SK-N-SH (cell line): ENCODE measurements around the gene CDH22.

Experiments used
- CHD2 ChIP-seq: fragments of 150-350 bp; IDR thresholded peaks from 2 replicates; pipeline ENCODE4 v1.6.1; 2018; ENCODE audit warnings: low read length; ENCODE audit not compliant: partially characterized antibody
- ELF1 ChIP-seq: IDR thresholded peaks from 2 replicates; pipeline ENCODE4 v1.4.0; 2012
- EZH2phosphoT487 ChIP-seq: fragments of 200-600 bp; sonication (generic); IDR thresholded peaks from 2 replicates; pipeline ENCODE4 v1.6.1; 2017; ENCODE audit warnings: low read depth, mixed run types, mild to moderate bottlenecking, antibody characterized with exemption, moderate library complexity, borderline replicate concordance
- GABPA ChIP-seq: IDR thresholded peaks from 2 replicates; pipeline ENCODE4 v1.4.0; 2012; ENCODE audit warnings: low read depth, mild to moderate bottlenecking
- MXI1 ChIP-seq: IDR thresholded peaks from 2 replicates; pipeline ENCODE4 v1.6.1; 2012; ENCODE audit warnings: mild to moderate bottlenecking, low read depth, low read length, improper control_type of control experiment
- POLR2AphosphoS5 ChIP-seq: IDR thresholded peaks from 2 replicates; pipeline ENCODE4 v1.6.1; 2012; ENCODE audit warnings: low read depth, low read length
- RAD21 ChIP-seq: IDR thresholded peaks from 2 replicates; pipeline ENCODE4 v1.6.1; 2012; ENCODE audit warnings: mild to moderate bottlenecking, low read length
- RFX5 ChIP-seq: IDR thresholded peaks from 2 replicates; pipeline ENCODE4 v1.6.1; 2012; ENCODE audit warnings: mild to moderate bottlenecking, improper control_type of control experiment, low read length
- RXRA ChIP-seq: IDR thresholded peaks from 2 replicates; pipeline ENCODE4 v1.4.0; 2012; ENCODE audit warnings: low read depth, mild to moderate bottlenecking, borderline replicate concordance
- TF ChIP-seq, protein P1 (sequence below): fragments of 200-600 bp; sonication (generic); IDR thresholded peaks from 2 replicates; pipeline ENCODE4 v1.6.1; 2017; ENCODE audit warnings: antibody characterized with exemption, mild to moderate bottlenecking, moderate library complexity
- TF ChIP-seq, protein P2 (sequence below): IDR thresholded peaks from 2 replicates; pipeline ENCODE4 v1.4.0; 2012; ENCODE audit warnings: low read depth, borderline replicate concordance
- TF ChIP-seq, protein P3 (sequence below): IDR thresholded peaks from 2 replicates; pipeline ENCODE4 v1.4.0; 2012; ENCODE audit warnings: low read depth
- TF ChIP-seq, protein P4 (sequence below): IDR thresholded peaks from 2 replicates; pipeline ENCODE4 v1.6.1; 2012; ENCODE audit warnings: mild to moderate bottlenecking, low read depth, low read length, moderate library complexity

DNA sequence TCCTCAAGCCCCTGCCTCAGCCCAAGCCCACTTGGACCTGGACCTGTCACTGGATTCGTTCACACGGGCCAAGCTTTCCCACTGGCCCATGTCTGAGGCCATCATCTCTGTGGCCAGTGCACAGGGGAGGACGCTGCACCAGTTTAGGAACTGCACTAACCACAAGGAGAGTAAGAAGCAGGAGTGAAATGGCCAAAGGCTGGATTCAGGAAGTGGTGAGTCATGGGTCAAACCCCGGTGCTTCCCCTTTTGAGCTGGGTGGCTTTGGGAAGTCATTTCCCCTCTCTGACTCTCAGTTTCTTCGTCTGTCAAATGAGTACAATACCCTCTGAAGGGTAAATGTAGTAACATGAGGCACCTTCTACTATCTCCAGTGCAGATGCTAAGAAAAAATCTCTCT lies 102.3 kb downstream of the CDH22 start:
- no peak for TF ChIP-seq RFX5
- TF ChIP-seq, protein P1, sequence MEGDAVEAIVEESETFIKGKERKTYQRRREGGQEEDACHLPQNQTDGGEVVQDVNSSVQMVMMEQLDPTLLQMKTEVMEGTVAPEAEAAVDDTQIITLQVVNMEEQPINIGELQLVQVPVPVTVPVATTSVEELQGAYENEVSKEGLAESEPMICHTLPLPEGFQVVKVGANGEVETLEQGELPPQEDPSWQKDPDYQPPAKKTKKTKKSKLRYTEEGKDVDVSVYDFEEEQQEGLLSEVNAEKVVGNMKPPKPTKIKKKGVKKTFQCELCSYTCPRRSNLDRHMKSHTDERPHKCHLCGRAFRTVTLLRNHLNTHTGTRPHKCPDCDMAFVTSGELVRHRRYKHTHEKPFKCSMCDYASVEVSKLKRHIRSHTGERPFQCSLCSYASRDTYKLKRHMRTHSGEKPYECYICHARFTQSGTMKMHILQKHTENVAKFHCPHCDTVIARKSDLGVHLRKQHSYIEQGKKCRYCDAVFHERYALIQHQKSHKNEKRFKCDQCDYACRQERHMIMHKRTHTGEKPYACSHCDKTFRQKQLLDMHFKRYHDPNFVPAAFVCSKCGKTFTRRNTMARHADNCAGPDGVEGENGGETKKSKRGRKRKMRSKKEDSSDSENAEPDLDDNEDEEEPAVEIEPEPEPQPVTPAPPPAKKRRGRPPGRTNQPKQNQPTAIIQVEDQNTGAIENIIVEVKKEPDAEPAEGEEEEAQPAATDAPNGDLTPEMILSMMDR: no peak
- TF ChIP-seq GABPA: no peak
- TF ChIP-seq, protein P2, sequence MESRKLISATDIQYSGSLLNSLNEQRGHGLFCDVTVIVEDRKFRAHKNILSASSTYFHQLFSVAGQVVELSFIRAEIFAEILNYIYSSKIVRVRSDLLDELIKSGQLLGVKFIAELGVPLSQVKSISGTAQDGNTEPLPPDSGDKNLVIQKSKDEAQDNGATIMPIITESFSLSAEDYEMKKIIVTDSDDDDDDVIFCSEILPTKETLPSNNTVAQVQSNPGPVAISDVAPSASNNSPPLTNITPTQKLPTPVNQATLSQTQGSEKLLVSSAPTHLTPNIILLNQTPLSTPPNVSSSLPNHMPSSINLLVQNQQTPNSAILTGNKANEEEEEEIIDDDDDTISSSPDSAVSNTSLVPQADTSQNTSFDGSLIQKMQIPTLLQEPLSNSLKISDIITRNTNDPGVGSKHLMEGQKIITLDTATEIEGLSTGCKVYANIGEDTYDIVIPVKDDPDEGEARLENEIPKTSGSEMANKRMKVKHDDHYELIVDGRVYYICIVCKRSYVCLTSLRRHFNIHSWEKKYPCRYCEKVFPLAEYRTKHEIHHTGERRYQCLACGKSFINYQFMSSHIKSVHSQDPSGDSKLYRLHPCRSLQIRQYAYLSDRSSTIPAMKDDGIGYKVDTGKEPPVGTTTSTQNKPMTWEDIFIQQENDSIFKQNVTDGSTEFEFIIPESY: no peak
- TF ChIP-seq RXRA: 0 out of 2 replicates have a peak, but pooled peaks have one; percentile 32
- TF ChIP-seq POLR2AphosphoS5: no peak
- TF ChIP-seq RAD21: no peak
- TF ChIP-seq CHD2: no peak
- no peak for TF ChIP-seq EZH2phosphoT487
- TF ChIP-seq, protein P3, sequence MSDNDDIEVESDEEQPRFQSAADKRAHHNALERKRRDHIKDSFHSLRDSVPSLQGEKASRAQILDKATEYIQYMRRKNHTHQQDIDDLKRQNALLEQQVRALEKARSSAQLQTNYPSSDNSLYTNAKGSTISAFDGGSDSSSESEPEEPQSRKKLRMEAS: no peak
- TF ChIP-seq, protein P4, sequence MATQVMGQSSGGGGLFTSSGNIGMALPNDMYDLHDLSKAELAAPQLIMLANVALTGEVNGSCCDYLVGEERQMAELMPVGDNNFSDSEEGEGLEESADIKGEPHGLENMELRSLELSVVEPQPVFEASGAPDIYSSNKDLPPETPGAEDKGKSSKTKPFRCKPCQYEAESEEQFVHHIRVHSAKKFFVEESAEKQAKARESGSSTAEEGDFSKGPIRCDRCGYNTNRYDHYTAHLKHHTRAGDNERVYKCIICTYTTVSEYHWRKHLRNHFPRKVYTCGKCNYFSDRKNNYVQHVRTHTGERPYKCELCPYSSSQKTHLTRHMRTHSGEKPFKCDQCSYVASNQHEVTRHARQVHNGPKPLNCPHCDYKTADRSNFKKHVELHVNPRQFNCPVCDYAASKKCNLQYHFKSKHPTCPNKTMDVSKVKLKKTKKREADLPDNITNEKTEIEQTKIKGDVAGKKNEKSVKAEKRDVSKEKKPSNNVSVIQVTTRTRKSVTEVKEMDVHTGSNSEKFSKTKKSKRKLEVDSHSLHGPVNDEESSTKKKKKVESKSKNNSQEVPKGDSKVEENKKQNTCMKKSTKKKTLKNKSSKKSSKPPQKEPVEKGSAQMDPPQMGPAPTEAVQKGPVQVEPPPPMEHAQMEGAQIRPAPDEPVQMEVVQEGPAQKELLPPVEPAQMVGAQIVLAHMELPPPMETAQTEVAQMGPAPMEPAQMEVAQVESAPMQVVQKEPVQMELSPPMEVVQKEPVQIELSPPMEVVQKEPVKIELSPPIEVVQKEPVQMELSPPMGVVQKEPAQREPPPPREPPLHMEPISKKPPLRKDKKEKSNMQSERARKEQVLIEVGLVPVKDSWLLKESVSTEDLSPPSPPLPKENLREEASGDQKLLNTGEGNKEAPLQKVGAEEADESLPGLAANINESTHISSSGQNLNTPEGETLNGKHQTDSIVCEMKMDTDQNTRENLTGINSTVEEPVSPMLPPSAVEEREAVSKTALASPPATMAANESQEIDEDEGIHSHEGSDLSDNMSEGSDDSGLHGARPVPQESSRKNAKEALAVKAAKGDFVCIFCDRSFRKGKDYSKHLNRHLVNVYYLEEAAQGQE: no peak
- no peak for TF ChIP-seq ELF1
- TF ChIP-seq MXI1: no peak
